ENCODE data around the gene CHIT1. TPM values are rescaled to one million over a fixed set of nuclear protein-coding genes. Genes with fewer than 3 reads are reported as not detected.

The CHIT1 gene
- polyA plus RNA-seq, 1 of the 3 experiments (the other 2 are of a cell fraction), result not detected

DNA sequence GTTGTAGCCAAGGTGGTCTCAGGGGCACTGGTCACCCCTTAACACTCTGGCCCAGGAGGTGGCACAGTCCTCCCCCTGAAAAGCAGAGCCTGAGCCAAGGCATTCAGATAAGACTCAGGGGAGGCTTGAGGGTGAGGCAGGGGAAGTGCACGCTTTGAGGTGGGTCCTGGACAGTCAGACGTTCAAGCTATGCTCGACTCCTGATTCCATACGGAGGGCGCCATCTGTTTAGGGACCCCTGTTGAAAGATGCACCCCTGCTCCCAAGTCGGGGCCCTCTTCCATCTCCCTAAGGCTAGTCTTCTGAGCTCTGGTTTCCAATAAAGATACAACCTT, 30.0 kb downstream of the CHIT1 start:
- Histone ChIP-seq H3K27me3 (ENCODE audit: insufficient read depth) (peaks cover 9% of the 10 kb centered on the region; the same call in 1 of the 2 replicates), H3K36me3 (replicated peaks in 1 of 2; ENCODE audit: control insufficient read depth in 1 of 2, insufficient read depth in 2 of 2, low read length in 1 of 2) (no peaks in the 10 kb centered on the region), H3K9me2 (no peaks in the 10 kb centered on the region), H3K9me3 (no peaks in the 10 kb centered on the region), H3K27ac (ENCODE audit: low read depth in 2 of 2, low read length in 1 of 2) (no peak overlapping the region), H4K20me1 (ENCODE audit: insufficient read depth) (no peaks in the 10 kb centered on the region), H3K4me1 (ENCODE audit: control insufficient read depth in 1 of 2, insufficient read depth in 2 of 2, low read depth in 1 of 2, low read length in 1 of 2) (no peaks in the 10 kb centered on the region), H2AFZ (ENCODE audit: low read depth) (no peak overlapping the region), H3K9ac (no peak overlapping the region), H3K4me3 (ENCODE audit: low read depth in 2 of 2, low read length in 1 of 2) (no peak overlapping the region), H3F3A (replicated peaks; ENCODE audit: insufficient read depth) (no peaks in the 10 kb centered on the region), H3K79me2 (ENCODE audit: insufficient read depth) (no peaks in the 10 kb centered on the region), H3K4me2 (no peak overlapping the region)
- POLR2A ChIA-PET, result no interaction called here
- TF ChIP-seq POLR2AphosphoS5 (IDR thresholded peaks at IDR 0.05; ENCODE audit: low read depth, low read length) (no peak), YY1 (IDR thresholded peaks at IDR 0.05; ENCODE audit: low read depth) (no peak), FOXM1 (IDR thresholded peaks at IDR 0.05; ENCODE audit: low read depth) (no peak), JUND (IDR thresholded peaks at IDR 0.05) (no peak), ELF1 (IDR thresholded peaks at IDR 0.05) (no peak), SIN3A (IDR thresholded peaks at IDR 0.05; ENCODE audit: borderline replicate concordance, low read depth, low read length) (no peak), ZBTB33 (IDR thresholded peaks at IDR 0.05; ENCODE audit: borderline replicate concordance, low read depth) (no peak), REST (IDR thresholded peaks at IDR 0.05; ENCODE audit: low read depth, low read length) (no peak), RCOR1 (IDR thresholded peaks at IDR 0.05; ENCODE audit: low read length) (no peak), NRF1 (IDR thresholded peaks at IDR 0.05; ENCODE audit: low read depth, low read length) (no peak), EZH2phosphoT487 (IDR thresholded peaks at IDR 0.05; ENCODE audit: borderline replicate concordance, low read depth) (no peak), CHD2 (IDR thresholded peaks at IDR 0.05; ENCODE audit: low read length, partially characterized antibody) (no peak), RAD21 (IDR thresholded peaks at IDR 0.05; ENCODE audit: low read length) (no peak), EP300 (IDR thresholded peaks at IDR 0.05; ENCODE audit: borderline replicate concordance in 1 of 2, low read depth in 1 of 2, low read length in 1 of 2) (no peak), FOSL2 (IDR thresholded peaks at IDR 0.05; ENCODE audit: borderline replicate concordance, low read depth) (no peak), TEAD4 (IDR thresholded peaks at IDR 0.05; ENCODE audit: borderline replicate concordance, insufficient read depth) (no peak), TAF1 (IDR thresholded peaks at IDR 0.05; ENCODE audit: borderline replicate concordance, low read depth, low read length) (no peak)
- TF ChIP-seq, protein P1, sequence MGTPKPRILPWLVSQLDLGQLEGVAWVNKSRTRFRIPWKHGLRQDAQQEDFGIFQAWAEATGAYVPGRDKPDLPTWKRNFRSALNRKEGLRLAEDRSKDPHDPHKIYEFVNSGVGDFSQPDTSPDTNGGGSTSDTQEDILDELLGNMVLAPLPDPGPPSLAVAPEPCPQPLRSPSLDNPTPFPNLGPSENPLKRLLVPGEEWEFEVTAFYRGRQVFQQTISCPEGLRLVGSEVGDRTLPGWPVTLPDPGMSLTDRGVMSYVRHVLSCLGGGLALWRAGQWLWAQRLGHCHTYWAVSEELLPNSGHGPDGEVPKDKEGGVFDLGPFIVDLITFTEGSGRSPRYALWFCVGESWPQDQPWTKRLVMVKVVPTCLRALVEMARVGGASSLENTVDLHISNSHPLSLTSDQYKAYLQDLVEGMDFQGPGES (IDR thresholded peaks at IDR 0.05; ENCODE audit: low read depth, low read length), result no peak
- TF ChIP-seq, protein P2, sequence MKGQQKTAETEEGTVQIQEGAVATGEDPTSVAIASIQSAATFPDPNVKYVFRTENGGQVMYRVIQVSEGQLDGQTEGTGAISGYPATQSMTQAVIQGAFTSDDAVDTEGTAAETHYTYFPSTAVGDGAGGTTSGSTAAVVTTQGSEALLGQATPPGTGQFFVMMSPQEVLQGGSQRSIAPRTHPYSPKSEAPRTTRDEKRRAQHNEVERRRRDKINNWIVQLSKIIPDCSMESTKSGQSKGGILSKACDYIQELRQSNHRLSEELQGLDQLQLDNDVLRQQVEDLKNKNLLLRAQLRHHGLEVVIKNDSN (IDR thresholded peaks at IDR 0.05; ENCODE audit: borderline replicate concordance, low read depth), result no peak
- 67% methylated on average over 5 of the region's 6 CpGs for WGBS (ENCODE audit: low lambda C conversion rate)
- no peak for DNase-seq
- CTCF ChIA-PET, result interaction anchor here (1.0 to 2.8 kb wide), 3 partner anchors 17 to 82 kb away, joined by 3 to 17 read pairs (median 13); no protein-coding TSS in a partner anchor
